ENCODE results near the gene NLGN2.

NLGN2 gene

DNA sequence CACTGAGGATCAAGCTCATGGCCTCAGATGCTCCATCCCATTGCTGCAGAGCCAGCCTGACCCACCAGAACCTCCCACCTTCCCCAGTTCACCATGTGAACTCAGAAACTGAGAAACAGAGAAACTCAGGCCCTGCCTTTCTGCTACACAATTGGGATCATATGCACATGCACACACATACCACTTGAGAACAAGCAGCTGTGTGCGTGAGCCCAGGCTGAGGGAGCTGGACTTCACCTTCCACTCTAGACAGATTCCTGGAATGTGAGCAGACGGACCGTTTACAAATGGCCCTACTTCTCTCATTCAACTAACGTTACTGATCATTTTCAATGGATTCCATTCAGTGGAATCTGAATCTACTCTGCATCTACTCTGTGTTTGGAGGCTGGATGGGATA, 16.0 kb downstream of the NLGN2 start:
- Histone ChIP-seq H3K4me3 (ENCODE audit: low read length) (no peak overlapping the region), H3K27me3 (ENCODE audit: control insufficient read depth, insufficient read depth, low read length) (no peaks in the 10 kb centered on the region), H3K9ac (ENCODE audit: low read length) (no peak overlapping the region), H3K27ac (ENCODE audit: low read depth, low read length) (no peak overlapping the region), H3K36me3 (ENCODE audit: control insufficient read depth, insufficient read depth, low read length) (no peaks in the 10 kb centered on the region), H3K4me1 (ENCODE audit: control insufficient read depth, insufficient read depth, low read length) (no peaks in the 10 kb centered on the region)

DNA sequence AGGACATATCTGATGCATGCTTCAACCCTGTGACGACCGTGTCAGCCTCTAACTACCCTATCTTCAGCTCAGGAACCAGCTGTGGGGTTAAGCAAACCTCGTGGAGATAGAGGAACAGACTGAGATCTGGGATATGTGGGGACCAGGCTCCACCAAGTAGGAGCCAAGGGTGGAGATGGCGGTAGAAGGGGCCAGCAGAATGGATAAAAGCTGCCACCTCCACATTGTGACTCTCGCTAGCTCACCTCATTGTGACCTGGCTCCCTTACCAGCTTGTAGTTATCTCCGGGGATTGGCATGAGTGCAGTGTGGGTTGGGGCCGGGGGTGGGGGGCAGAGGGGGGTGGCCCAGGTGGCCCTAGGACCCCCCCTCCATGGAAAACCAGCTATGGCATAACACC, 17.7 kb downstream of the NLGN2 start, which contains the start of gene SPEM2:
Gene SPEM2, plus strand, starts transcription at position 301 of the 400 bp plus-strand sequence. Its CDS starts 73 bp downstream, at position 374.
- Histone ChIP-seq H3K9ac (ENCODE audit: low read length) (no peak within 1 kb of the TSS), H3K4me3 (ENCODE audit: low read length) (no peak within 1 kb of the TSS), H3K36me3 (ENCODE audit: control insufficient read depth, insufficient read depth, low read length) (no peaks in the 10 kb centered on the region), H3K27me3 (ENCODE audit: control insufficient read depth, insufficient read depth, low read length) (no peaks in the 10 kb centered on the region), H3K4me1 (ENCODE audit: control insufficient read depth, insufficient read depth, low read length) (no peaks in the 10 kb centered on the region), H3K27ac (ENCODE audit: low read depth, low read length) (no peak within 1 kb of the TSS)

DNA sequence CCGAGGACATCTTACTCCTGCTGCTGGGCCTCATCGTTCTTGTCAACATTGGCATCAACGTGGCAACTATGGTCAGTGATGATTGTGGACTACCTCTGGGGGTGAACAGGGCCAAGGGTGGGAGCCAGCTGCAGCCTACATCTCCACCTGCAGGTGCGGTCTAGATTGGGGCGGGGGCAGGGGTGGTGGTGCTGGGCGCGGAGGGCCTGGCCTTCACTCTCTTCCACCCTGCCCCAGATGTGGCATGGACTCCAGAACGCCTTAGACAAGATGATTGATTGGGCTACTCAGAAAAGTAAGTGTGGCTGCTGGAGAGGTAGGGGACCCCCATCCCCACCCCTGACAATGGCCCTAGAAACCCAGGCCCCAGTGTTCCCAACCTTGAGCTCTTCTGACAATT, 18.1 kb downstream of the NLGN2 start:
- Histone ChIP-seq H3K27ac (ENCODE audit: low read depth, low read length) (no peak overlapping the region), H3K4me1 (ENCODE audit: control insufficient read depth, insufficient read depth, low read length) (no peaks in the 10 kb centered on the region), H3K36me3 (ENCODE audit: control insufficient read depth, insufficient read depth, low read length) (no peaks in the 10 kb centered on the region), H3K9ac (ENCODE audit: low read length) (no peak overlapping the region), H3K27me3 (ENCODE audit: control insufficient read depth, insufficient read depth, low read length) (no peaks in the 10 kb centered on the region), H3K4me3 (ENCODE audit: low read length) (no peak overlapping the region)

DNA sequence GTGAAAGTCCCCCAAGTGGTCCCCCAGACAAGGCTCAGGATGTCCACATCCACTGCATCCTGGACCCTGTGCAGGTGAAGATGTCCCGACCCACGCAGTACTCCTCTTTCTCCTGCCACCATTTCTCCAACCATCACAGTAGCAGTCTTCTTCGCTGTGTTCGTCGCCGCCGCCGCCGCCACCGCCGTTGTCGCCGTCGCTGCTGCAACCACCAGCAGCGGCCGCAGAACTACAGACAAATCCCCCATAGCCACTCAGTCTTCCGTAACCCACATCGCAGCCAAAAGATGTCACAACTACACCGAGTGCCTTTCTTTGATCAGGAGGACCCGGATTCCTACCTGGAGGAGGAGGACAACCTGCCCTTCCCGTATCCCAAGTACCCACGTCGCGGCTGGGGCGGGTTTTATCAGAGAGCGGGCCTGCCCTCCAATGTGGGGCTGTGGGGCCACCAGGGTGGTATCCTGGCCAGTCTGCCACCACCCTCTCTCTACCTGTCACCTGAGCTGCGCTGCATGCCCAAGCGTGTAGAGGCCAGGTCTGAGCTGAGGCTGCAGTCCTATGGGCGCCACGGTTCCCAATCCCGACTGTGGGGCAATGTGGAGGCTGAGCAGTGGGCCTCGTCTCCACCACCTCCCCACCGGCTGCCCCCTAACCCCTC, 18.7 kb downstream of the NLGN2 start:
- no peak overlapping the region for H3K27ac ChIP-seq (ENCODE audit: low read depth, low read length)
- no peak overlapping the region for H3K4me3 ChIP-seq (ENCODE audit: low read length)
- H3K36me3 ChIP-seq (ENCODE audit: control insufficient read depth, insufficient read depth, low read length): no peaks in the 10 kb centered on the region
- no peaks in the 10 kb centered on the region for H3K4me1 ChIP-seq (ENCODE audit: control insufficient read depth, insufficient read depth, low read length)
- no peak overlapping the region for H3K9ac ChIP-seq (ENCODE audit: low read length)
- no peaks in the 10 kb centered on the region for H3K27me3 ChIP-seq (ENCODE audit: control insufficient read depth, insufficient read depth, low read length)

DNA sequence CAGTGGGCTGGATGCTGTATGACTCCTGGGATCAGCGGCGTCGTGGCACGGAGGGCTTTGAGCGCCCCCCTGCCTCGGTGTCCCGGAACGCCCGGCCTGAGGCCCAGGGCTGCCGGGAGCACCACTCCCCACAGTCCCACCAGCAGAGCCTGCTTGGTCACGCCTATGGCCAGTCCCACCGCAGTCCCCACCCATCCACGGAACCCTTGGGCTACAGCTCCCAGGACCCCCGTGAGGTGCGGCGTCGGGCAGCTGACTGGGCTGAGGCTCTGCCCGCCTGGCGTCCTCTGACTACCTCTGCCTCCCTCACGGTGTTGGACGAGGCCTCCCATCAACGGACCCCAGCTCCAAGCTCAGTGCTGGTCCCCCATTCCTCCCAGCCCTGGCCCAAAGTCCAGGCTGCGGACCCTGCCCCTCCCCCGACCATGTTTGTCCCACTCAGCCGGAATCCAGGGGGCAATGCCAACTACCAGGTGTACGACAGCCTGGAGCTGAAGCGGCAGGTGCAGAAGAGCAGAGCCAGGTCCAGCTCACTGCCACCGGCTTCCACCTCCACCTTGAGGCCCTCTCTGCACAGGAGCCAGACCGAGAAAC, 19.3 kb downstream of the NLGN2 start:
- Histone ChIP-seq H3K36me3 (ENCODE audit: control insufficient read depth, insufficient read depth, low read length) (no peaks in the 10 kb centered on the region), H3K4me3 (ENCODE audit: low read length) (no peak overlapping the region), H3K27ac (ENCODE audit: low read depth, low read length) (no peak overlapping the region), H3K27me3 (ENCODE audit: control insufficient read depth, insufficient read depth, low read length) (no peaks in the 10 kb centered on the region), H3K4me1 (ENCODE audit: control insufficient read depth, insufficient read depth, low read length) (no peaks in the 10 kb centered on the region), H3K9ac (ENCODE audit: low read length) (no peak overlapping the region)

DNA sequence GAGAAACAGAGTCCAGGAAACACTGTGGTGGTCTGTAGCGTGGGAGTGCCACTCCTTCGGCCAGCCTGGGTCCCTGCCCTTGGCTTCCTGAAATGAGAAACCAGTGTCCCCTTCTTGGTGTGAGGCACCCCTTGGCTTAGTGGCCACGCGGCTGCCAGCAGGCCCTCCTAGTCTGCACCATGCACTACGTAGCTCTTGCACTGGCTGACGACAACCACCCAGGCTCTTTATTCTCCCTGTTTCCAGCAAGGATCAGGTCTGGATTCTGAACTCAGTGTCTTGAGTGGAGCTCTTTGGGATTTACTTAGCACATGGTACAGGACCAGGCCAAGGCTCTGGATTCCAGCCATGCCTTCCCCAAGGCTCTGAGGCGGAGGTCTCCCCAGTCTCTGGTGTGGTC, 19.9 kb downstream of the NLGN2 start:
- Histone ChIP-seq H3K4me1 (ENCODE audit: control insufficient read depth, insufficient read depth, low read length) (no peaks in the 10 kb centered on the region), H3K9ac (ENCODE audit: low read length) (no peak overlapping the region), H3K27me3 (ENCODE audit: control insufficient read depth, insufficient read depth, low read length) (no peaks in the 10 kb centered on the region), H3K4me3 (ENCODE audit: low read length) (no peak overlapping the region), H3K36me3 (ENCODE audit: control insufficient read depth, insufficient read depth, low read length) (no peaks in the 10 kb centered on the region), H3K27ac (ENCODE audit: low read depth, low read length) (no peak overlapping the region)

DNA sequence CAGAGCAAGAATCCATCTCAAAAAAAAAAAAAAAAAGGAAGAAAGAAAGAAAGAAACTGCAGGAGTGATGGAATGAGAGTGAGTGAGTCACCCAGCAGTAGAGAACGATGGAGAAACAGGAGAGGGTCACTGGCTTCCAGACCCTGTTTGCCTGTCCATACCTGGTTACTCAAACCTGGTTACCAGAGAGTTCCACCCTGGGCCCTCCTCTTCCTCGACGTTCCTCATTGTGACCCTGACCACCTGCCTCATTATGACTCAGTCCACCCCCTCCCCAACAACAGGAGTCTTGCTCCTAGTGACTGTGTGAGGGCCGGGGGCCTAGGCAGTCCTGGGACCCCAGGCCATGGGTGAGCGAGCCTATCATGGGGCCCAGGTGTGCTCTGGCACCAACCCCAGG, 20.9 kb downstream of the NLGN2 start, which contains the start of gene SPEM3:
Gene SPEM3, plus strand, starts transcription at position 301 of the 400 bp plus-strand sequence. Its CDS starts 46 bp downstream, at position 347.
- no peaks in the 10 kb centered on the region for H3K36me3 ChIP-seq (ENCODE audit: control insufficient read depth, insufficient read depth, low read length)
- no peak within 1 kb of the TSS for H3K4me3 ChIP-seq (ENCODE audit: low read length)
- no peak within 1 kb of the TSS for H3K9ac ChIP-seq (ENCODE audit: low read length)
- no peaks in the 10 kb centered on the region for H3K4me1 ChIP-seq (ENCODE audit: control insufficient read depth, insufficient read depth, low read length)
- H3K27me3 ChIP-seq (ENCODE audit: control insufficient read depth, insufficient read depth, low read length): no peaks in the 10 kb centered on the region
- no peak within 1 kb of the TSS for H3K27ac ChIP-seq (ENCODE audit: low read depth, low read length)

DNA sequence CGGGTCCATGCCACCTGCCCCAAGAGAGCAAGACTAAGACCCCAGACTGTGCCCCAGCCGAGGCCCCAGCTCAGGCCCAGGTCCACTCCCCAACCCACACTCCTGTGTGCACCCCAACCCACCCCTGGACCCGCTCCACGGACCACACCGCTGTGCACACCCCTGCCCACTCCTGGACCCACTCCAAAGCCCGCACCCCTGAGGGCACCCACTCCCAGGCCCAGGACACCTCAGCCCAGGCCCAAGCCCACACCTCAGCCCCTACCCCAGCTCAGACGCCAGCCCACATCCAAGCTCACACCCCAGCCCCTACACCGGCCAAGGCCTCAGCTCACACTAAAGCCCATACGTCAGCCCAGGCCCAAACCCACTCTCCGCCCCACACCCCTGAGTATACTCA, 22.1 kb downstream of the NLGN2 start:
- Histone ChIP-seq H3K27me3 (ENCODE audit: control insufficient read depth, insufficient read depth, low read length) (no peaks in the 10 kb centered on the region), H3K4me1 (ENCODE audit: control insufficient read depth, insufficient read depth, low read length) (no peaks in the 10 kb centered on the region), H3K27ac (ENCODE audit: low read depth, low read length) (no peak overlapping the region), H3K4me3 (ENCODE audit: low read length) (no peak overlapping the region), H3K9ac (ENCODE audit: low read length) (no peak overlapping the region), H3K36me3 (ENCODE audit: control insufficient read depth, insufficient read depth, low read length) (no peaks in the 10 kb centered on the region)

DNA sequence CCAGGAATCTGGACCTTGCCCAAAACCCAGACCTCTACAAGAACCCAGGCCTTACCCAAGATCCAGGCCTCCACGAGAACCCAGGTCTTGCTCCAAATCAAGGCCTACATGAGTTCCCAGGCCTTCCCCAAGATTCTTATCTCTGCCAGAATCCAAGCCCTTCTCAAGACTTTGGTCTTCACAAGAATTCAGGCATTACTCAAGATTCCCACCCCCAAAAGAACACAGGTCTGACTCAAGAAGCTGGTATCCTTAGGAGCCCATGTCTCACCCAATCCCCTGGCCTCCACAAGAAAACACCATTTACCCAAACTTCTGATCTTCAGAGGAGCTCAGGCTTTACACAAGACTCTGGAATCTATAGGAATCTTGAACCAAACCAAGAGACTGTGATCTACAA, 23.6 kb downstream of the NLGN2 start:
- H3K27me3 ChIP-seq (ENCODE audit: control insufficient read depth, insufficient read depth, low read length): no peaks in the 10 kb centered on the region
- peaks cover 5% of the 10 kb centered on the region for H3K4me1 ChIP-seq (ENCODE audit: control insufficient read depth, insufficient read depth, low read length)
- no peak overlapping the region for H3K9ac ChIP-seq (ENCODE audit: low read length)
- no peaks in the 10 kb centered on the region for H3K36me3 ChIP-seq (ENCODE audit: control insufficient read depth, insufficient read depth, low read length)
- no peak overlapping the region for H3K27ac ChIP-seq (ENCODE audit: low read depth, low read length)
- no peak overlapping the region for H3K4me3 ChIP-seq (ENCODE audit: low read length)

DNA sequence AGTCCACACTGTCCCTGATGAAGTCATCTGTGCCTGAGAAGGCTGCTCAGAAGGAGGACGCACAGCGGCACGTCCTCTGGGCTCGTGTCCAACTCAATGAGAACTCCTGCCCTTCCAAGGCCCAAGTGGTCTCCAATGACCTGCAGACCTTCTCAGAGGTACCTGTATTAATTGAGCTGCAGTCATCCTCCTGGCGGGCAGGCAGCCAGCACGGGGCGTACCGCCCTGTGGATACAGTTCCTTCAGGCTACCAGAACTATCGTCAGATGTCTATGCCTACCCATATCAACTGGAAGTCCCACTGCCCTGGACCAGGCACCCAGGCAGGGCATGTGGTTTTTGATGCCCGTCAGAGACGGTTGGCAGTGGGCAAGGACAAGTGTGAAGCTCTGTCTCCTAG, 24.7 kb downstream of the NLGN2 start:
- no peak overlapping the region for H3K27ac ChIP-seq (ENCODE audit: low read depth, low read length)
- H3K27me3 ChIP-seq (ENCODE audit: control insufficient read depth, insufficient read depth, low read length): no peaks in the 10 kb centered on the region
- no peak overlapping the region for H3K9ac ChIP-seq (ENCODE audit: low read length)
- H3K4me1 ChIP-seq (ENCODE audit: control insufficient read depth, insufficient read depth, low read length): peaks cover 9% of the 10 kb centered on the region
- H3K36me3 ChIP-seq (ENCODE audit: control insufficient read depth, insufficient read depth, low read length): no peaks in the 10 kb centered on the region
- no peak overlapping the region for H3K4me3 ChIP-seq (ENCODE audit: low read length)

DNA sequence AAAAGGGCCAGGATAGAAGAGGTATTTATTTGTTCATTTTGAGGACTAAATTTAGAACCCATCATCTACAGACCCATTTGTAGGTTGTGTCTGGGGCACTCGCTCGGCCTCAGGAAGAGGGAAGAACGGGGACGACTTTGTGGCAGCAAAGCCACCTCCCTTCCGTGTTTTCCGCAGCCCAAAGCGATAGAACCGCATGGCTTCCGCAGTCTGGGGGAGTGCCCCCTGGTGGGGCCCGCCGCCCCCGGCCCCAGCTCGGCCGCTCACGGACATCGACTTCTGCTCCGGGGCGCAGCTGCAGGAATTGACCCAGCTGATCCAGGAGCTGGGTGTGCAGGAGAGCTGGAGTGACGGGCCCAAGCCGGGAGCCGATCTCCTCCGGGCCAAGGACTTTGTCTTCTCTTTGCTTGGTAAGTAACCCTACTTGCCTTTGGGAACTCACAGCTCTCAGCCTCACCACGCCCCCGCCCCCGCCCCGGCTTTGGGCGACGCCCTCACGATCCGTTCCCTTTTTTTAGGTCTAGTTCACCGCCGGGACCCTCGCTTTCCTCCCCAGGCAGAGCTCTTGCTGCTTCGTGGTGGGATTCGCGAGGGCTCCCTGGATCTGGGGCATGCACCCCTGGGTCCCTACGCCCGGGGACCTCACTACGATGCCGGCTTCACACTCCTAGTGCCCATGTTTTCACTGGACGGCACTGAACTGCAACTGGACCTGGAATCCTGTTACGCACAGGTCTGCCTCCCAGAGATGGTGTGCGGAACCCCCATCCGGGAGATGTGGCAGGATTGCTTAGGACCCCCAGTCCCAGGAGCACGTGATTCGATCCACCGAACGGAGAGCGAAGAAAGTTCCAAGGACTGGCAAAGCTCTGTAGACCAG, 28.3 kb downstream of the NLGN2 start:
- Histone ChIP-seq H3K4me3 (ENCODE audit: low read length) (peak overlapping the region; percentile 67), H3K4me1 (ENCODE audit: control insufficient read depth, insufficient read depth, low read length) (peaks cover 15% of the 10 kb centered on the region), H3K9ac (ENCODE audit: low read length) (peak overlapping the region; percentile 57), H3K27me3 (ENCODE audit: control insufficient read depth, insufficient read depth, low read length) (peaks cover 24% of the 10 kb centered on the region), H3K27ac (ENCODE audit: low read depth, low read length) (no peak overlapping the region), H3K36me3 (ENCODE audit: control insufficient read depth, insufficient read depth, low read length) (no peaks in the 10 kb centered on the region)

DNA sequence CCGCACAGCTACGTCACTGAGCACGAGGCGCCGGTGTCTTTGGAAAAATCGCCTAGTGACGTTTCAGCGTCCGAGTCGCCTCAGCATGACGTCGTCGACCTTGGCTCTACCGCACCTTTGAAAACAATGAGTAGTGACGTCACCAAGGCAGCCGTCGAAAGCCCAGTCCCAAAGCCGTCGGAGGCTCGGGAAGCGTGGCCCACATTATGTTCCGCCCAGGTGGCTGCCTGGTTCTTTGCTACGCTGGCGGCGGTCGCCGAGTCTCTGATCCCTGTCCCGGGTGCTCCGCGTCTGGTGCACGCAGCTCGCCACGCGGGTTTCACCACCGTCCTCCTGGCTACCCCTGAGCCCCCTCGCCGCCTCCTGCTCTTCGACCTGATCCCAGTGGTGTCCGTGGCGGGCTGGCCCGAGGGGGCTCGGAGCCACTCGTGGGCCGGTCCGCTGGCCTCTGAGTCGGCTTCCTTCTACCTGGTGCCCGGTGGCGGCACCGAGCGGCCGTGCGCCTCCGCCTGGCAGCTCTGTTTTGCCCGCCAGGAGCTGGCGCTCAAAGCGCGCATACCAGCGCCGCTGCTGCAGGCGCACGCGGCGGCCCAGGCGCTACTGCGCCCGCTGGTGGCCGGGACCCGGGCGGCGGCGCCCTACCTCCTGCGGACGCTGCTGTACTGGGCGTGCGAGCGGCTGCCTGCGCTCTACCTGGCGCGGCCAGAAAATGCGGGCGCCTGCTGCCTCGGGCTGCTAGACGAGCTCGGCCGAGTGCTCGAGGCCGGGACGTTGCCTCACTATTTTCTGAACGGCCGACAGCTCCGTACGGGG, 29.1 kb downstream of the NLGN2 start:
- H3K27me3 ChIP-seq (ENCODE audit: control insufficient read depth, insufficient read depth, low read length): peaks cover 29% of the 10 kb centered on the region
- no peak overlapping the region for H3K9ac ChIP-seq (ENCODE audit: low read length)
- peaks cover 15% of the 10 kb centered on the region for H3K4me1 ChIP-seq (ENCODE audit: control insufficient read depth, insufficient read depth, low read length)
- peak overlapping the region; percentile 67 for H3K4me3 ChIP-seq (ENCODE audit: low read length)
- H3K36me3 ChIP-seq (ENCODE audit: control insufficient read depth, insufficient read depth, low read length): no peaks in the 10 kb centered on the region
- no peak overlapping the region for H3K27ac ChIP-seq (ENCODE audit: low read depth, low read length)
